Neural cell (in vitro differentiated cells): ENCODE data around the gene NLRP6. TPM values are rescaled to one million over a fixed set of nuclear protein-coding genes. Genes with fewer than 3 reads are reported as not detected.
"Not testable (repeated sequence)": the region's sequence is repeated elsewhere in the genome, so short reads cannot be mapped to it uniquely, and the experiment has no call there.

ENCODE experiments used
- H2AFZ ChIP-seq: fragments of 200-600, 300-800 bp; sonication (generic), shearing (Covaris generic); 2 replicates; pipeline ENCODE4 v1.6.0; 2014; ENCODE audit warnings: low read depth, mild to moderate bottlenecking, antibody characterized with exemption, low read length, moderate library complexity
- H3F3A ChIP-seq: fragments of 200-600 bp; shearing (Covaris generic); 2 replicates; pipeline ENCODE4 v1.6.1; 2016; ENCODE audit warnings: mild to moderate bottlenecking, moderate library complexity, mixed read lengths, antibody characterized with exemption, low read length; ENCODE audit not compliant: insufficient read depth, poor library complexity, severe bottlenecking
- H3K27ac ChIP-seq: fragments of 200-600, 300-800 bp; sonication (generic), shearing (Covaris generic); 2 replicates; pipeline ENCODE4 v1.5.1; 2014; ENCODE audit warnings: mild to moderate bottlenecking, low read length, moderate library complexity
- H3K27me3 ChIP-seq: fragments of 300-800, 200-600 bp; sonication (generic), shearing (Covaris generic); 2 replicates; pipeline ENCODE4 v1.6.0; 2014; ENCODE audit warnings: mild to moderate bottlenecking, low read depth, low read length, moderate library complexity; ENCODE audit not compliant: insufficient read depth
- H3K36me3 ChIP-seq: fragments of 300-800, 200-600 bp; sonication (generic), shearing (Covaris generic); 2 replicates; pipeline ENCODE4 v1.5.1; 2014; ENCODE audit warnings: mild to moderate bottlenecking, antibody characterized with exemption, low read length, moderate library complexity; ENCODE audit not compliant: insufficient read depth
- H3K4me2 ChIP-seq: fragments of 300-800, 200-600 bp; sonication (generic), shearing (Covaris generic); 2 replicates; pipeline ENCODE4 v1.6.0; 2014; ENCODE audit warnings: mild to moderate bottlenecking, low read length
- H3K4me3 ChIP-seq: fragments of 300-800, 200-600 bp; sonication (generic), shearing (Covaris generic); 2 replicates; pipeline ENCODE4 v1.5.1; 2014; ENCODE audit warnings: mild to moderate bottlenecking, low read length, moderate library complexity
- H3K79me2 ChIP-seq: fragments of 200-600 bp; shearing (Covaris generic); replicated peaks from 2 replicates; pipeline ENCODE4 v1.6.0; 2014; ENCODE audit warnings: mild to moderate bottlenecking, low read length, moderate library complexity; ENCODE audit not compliant: insufficient read depth
- H3K9ac ChIP-seq: fragments of 300-800, 200-600 bp; sonication (generic), shearing (Covaris generic); 2 replicates; pipeline ENCODE4 v1.6.1; 2016; ENCODE audit warnings: mild to moderate bottlenecking, low read length, mixed read lengths
- H3K9me2 ChIP-seq: fragments of 200-600 bp; shearing (Covaris generic); 2 replicates; pipeline ENCODE4 v1.6.1; 2016; ENCODE audit warnings: mild to moderate bottlenecking, low read length, mixed read lengths; ENCODE audit not compliant: insufficient read depth
- H3K9me3 ChIP-seq: fragments of 200-600, 300-800 bp; sonication (generic), shearing (Covaris generic); 2 replicates; pipeline ENCODE4 v1.6.1; 2016; ENCODE audit warnings: mild to moderate bottlenecking, mixed run types, low read length, moderate library complexity, mixed read lengths
- H4K20me1 ChIP-seq: fragments of 200-600 bp; shearing (Covaris generic); 2 replicates; pipeline ENCODE4 v1.6.1; 2016; ENCODE audit warnings: mild to moderate bottlenecking, mixed run types; ENCODE audit not compliant: insufficient read depth
- EP300 ChIP-seq: fragments of 450-650 bp; conservative IDR thresholded peaks from 2 replicates; pipeline ENCODE4 v1.6.1; 2014; ENCODE audit warnings: antibody characterized with exemption, mild to moderate bottlenecking, moderate library complexity; ENCODE audit not compliant: poor library complexity, severe bottlenecking
- EZH2 ChIP-seq: fragments of 200-600, 300-800 bp; shearing (Covaris generic), sonication (generic); IDR thresholded peaks from 2 replicates; pipeline ENCODE4 v1.6.1; 2014; ENCODE audit warnings: antibody characterized with exemption, low read length, borderline replicate concordance, mild to moderate bottlenecking; ENCODE audit not compliant: insufficient read depth, poor library complexity, severe bottlenecking
- MXI1 ChIP-seq: fragments of 450-650 bp; conservative IDR thresholded peaks from 2 replicates; pipeline ENCODE4 v1.6.1; 2014; ENCODE audit warnings: antibody characterized with exemption, mild to moderate bottlenecking; ENCODE audit not compliant: poor library complexity, severe bottlenecking
- POLR2AphosphoS5 ChIP-seq: IDR thresholded peaks from 2 replicates; pipeline ENCODE4 v1.6.1; 2012
- RAD21 ChIP-seq: fragments of 450-650 bp; conservative IDR thresholded peaks from 2 replicates; pipeline ENCODE4 v1.6.1; 2014; ENCODE audit warnings: antibody characterized with exemption, mild to moderate bottlenecking, moderate library complexity
- SMC3 ChIP-seq: fragments of 450-650 bp; conservative IDR thresholded peaks from 2 replicates; pipeline ENCODE4 v1.6.1; 2014; ENCODE audit warnings: antibody characterized with exemption, mild to moderate bottlenecking, moderate library complexity; ENCODE audit not compliant: poor library complexity
- TAF1 ChIP-seq: IDR thresholded peaks from 2 replicates; pipeline ENCODE4 v1.6.1; 2012; ENCODE audit warnings: low read depth
- polyA plus RNA-seq: library from polyadenylated mRNA; depleted of rRNA; stranded (reverse); fragments of >200 nt; gene quantifications from 2 replicates; pipeline ENCODE4 v1.2.3, GENCODE V29; 2014
- TF ChIP-seq, protein P1 (sequence below): IDR thresholded peaks from 2 replicates; pipeline ENCODE4 v1.6.1; 2012; ENCODE audit warnings: borderline replicate concordance
- TF ChIP-seq, protein P2 (sequence below): fragments of 450-650 bp; IDR thresholded peaks from 2 replicates; pipeline ENCODE4 v1.5.1; 2014; ENCODE audit warnings: antibody characterized with exemption, mild to moderate bottlenecking, moderate library complexity; ENCODE audit not compliant: poor library complexity, severe bottlenecking

The NLRP6 gene
- polyA plus RNA-seq, 1 donor from 2014 or later = not detected

DNA sequence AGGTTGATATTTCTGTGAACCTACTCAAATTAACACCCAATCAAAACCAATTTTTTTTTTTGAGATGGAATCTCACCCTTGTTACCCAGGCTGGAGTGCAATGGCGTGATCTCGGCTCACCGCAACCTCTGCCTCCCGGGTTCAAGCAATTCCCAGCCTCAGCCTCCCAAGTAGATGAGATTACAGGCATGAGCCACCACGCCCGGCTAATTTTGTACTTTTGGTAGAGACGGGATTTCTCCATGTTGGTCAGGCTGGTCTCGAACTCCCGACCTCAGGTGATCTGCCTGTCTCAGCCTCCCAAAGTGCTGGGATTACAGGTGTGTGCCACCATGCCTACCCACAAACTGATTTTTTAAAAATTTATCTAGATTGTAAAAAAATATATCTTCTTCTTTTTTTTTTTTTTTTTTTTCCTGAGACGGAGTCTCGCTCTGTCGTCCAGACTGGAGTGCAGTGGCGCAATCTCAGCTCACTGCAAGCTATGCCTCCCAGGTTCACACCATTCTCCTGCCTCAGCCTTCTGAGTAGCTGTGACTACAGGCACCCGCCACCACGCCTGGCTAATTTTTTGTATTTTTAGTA lies 50.4 kb downstream of the NLRP6 start:
- H3K27ac ChIP-seq, H3K36me3 ChIP-seq, H4K20me1 ChIP-seq, H3K27me3 ChIP-seq, H3K9ac ChIP-seq, H3K9me3 ChIP-seq, H3K4me3 ChIP-seq, H3K79me2 ChIP-seq, H2AFZ ChIP-seq, H3F3A ChIP-seq, H3K9me2 ChIP-seq, H3K4me2 ChIP-seq: not testable (repeated sequence)

DNA sequence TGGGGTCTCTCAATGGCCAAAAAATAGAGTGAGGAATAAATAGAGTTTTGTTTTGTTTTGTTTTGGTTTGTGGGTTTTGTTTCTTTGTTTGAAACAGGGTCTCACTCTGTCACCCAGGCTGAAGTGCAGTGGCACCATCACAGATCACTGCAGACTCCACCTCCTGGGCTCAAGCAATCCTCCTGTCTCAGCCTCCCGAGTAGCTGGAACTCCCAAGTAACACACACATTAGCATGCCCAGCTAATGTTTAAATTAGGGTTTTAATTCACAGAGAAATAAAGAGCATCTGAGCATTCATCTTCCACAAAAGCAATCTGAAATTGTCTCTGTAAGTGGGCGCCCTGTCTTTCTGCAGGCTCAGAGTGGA lies 51.7 kb downstream of the NLRP6 start:
- no peaks in the 10 kb centered on the region for H4K20me1 ChIP-seq
- no peaks in the 10 kb centered on the region for H3K27me3 ChIP-seq
- no peaks in the 10 kb centered on the region for H3K36me3 ChIP-seq
- no peak overlapping the region for H3K4me2 ChIP-seq
- no peaks in the 10 kb centered on the region for H3K9me2 ChIP-seq
- H3K27ac ChIP-seq = no peak overlapping the region
- no peak overlapping the region for H2AFZ ChIP-seq
- no peaks in the 10 kb centered on the region for H3F3A ChIP-seq
- H3K79me2 ChIP-seq = no peaks in the 10 kb centered on the region
- H3K4me3 ChIP-seq = no peak overlapping the region
- no peak overlapping the region for H3K9ac ChIP-seq
- TF ChIP-seq, protein P1, sequence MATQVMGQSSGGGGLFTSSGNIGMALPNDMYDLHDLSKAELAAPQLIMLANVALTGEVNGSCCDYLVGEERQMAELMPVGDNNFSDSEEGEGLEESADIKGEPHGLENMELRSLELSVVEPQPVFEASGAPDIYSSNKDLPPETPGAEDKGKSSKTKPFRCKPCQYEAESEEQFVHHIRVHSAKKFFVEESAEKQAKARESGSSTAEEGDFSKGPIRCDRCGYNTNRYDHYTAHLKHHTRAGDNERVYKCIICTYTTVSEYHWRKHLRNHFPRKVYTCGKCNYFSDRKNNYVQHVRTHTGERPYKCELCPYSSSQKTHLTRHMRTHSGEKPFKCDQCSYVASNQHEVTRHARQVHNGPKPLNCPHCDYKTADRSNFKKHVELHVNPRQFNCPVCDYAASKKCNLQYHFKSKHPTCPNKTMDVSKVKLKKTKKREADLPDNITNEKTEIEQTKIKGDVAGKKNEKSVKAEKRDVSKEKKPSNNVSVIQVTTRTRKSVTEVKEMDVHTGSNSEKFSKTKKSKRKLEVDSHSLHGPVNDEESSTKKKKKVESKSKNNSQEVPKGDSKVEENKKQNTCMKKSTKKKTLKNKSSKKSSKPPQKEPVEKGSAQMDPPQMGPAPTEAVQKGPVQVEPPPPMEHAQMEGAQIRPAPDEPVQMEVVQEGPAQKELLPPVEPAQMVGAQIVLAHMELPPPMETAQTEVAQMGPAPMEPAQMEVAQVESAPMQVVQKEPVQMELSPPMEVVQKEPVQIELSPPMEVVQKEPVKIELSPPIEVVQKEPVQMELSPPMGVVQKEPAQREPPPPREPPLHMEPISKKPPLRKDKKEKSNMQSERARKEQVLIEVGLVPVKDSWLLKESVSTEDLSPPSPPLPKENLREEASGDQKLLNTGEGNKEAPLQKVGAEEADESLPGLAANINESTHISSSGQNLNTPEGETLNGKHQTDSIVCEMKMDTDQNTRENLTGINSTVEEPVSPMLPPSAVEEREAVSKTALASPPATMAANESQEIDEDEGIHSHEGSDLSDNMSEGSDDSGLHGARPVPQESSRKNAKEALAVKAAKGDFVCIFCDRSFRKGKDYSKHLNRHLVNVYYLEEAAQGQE = no peak
- no peak for TF ChIP-seq EZH2
- TF ChIP-seq MXI1 = no peak
- TF ChIP-seq EP300 = no peak
- no peak for TF ChIP-seq POLR2AphosphoS5
- no peak for TF ChIP-seq RAD21
- TF ChIP-seq, protein P2, sequence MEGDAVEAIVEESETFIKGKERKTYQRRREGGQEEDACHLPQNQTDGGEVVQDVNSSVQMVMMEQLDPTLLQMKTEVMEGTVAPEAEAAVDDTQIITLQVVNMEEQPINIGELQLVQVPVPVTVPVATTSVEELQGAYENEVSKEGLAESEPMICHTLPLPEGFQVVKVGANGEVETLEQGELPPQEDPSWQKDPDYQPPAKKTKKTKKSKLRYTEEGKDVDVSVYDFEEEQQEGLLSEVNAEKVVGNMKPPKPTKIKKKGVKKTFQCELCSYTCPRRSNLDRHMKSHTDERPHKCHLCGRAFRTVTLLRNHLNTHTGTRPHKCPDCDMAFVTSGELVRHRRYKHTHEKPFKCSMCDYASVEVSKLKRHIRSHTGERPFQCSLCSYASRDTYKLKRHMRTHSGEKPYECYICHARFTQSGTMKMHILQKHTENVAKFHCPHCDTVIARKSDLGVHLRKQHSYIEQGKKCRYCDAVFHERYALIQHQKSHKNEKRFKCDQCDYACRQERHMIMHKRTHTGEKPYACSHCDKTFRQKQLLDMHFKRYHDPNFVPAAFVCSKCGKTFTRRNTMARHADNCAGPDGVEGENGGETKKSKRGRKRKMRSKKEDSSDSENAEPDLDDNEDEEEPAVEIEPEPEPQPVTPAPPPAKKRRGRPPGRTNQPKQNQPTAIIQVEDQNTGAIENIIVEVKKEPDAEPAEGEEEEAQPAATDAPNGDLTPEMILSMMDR = no peak
- TF ChIP-seq SMC3 = no peak
- no peak for TF ChIP-seq TAF1
- H3K9me3 ChIP-seq = no peaks in the 10 kb centered on the region

DNA sequence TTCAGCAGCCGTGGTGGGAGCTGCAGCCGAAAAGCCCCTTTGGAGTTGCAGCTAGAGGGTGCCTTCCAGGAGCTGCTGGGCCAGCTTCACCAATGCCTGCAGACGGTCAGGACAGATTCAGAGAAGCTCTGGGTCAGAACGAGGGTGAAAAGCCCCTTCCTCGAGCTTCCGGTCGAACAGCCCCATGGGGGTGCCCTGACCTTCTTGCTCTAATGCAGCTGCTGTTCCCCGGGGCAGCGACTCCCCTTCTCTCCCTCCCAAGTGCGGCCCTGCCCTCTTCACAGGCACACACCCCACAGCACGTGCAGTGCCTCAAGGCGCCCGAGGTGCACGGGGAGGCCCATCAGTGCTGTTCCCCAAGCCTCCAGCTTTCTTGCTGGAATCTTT lies 52.1 kb downstream of the NLRP6 start:
- Histone ChIP-seq H4K20me1 (no peaks in the 10 kb centered on the region), H2AFZ (no peak overlapping the region), H3F3A (no peaks in the 10 kb centered on the region), H3K4me2 (no peak overlapping the region), H3K36me3 (no peaks in the 10 kb centered on the region), H3K27me3 (no peaks in the 10 kb centered on the region), H3K27ac (no peak overlapping the region), H3K9me2 (no peaks in the 10 kb centered on the region), H3K79me2 (no peaks in the 10 kb centered on the region), H3K9me3 (no peaks in the 10 kb centered on the region), H3K9ac (no peak overlapping the region), H3K4me3 (no peak overlapping the region)
- TF ChIP-seq EP300 (no peak), MXI1 (no peak), RAD21 (no peak), SMC3 (no peak), POLR2AphosphoS5 (no peak), EZH2 (no peak), TAF1 (no peak)
- TF ChIP-seq, protein P2 = no peak
- TF ChIP-seq, protein P1 = no peak
